GM19240 (cell line): Measurements from ENCODE around the gene SPATS2L.

ENCODE experiments used
- DNase-seq: peaks from one replicate; pipeline ENCODE4 v3.0.0; 2011; ENCODE audit warnings: low spot score; ENCODE audit not compliant: insufficient read length

SPATS2L gene

GRCh38 chr2:200348897-200349563 lies 42.5 kb downstream of the SPATS2L start:
- DNase-seq = no peak

- no peak for DNase-seq
Measured at GRCh38 chr2:200349868-200350267, 43.4 kb downstream of the SPATS2L start.

DNA sequence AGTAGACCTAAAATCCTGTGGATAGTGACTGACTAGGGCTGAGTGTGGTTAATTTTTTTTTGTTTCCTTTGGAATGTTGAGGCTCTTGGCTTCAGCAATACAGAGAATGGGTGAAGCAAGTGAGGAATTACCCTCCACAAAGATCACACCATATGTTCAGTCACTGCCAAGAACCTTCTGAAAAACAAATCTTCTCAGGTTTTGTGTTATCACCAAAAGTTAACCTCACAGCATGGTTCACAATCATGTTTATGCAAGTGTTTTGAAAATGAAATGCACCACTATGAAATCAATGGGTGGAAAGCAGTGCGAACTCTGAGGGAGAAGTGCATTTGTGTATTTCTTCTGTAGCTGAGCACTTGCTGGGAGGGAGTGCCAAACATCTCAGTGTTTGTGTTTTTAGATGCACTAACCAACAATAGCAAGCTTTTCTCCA lies 44.4 kb downstream of the SPATS2L start:
- DNase-seq = no peak

- no peak for DNase-seq
Measured at GRCh38 chr2:200351815-200352214, 45.3 kb downstream of the SPATS2L start.

- no peak for DNase-seq
Measured at GRCh38 chr2:200352636-200353035, 46.1 kb downstream of the SPATS2L start.

DNA sequence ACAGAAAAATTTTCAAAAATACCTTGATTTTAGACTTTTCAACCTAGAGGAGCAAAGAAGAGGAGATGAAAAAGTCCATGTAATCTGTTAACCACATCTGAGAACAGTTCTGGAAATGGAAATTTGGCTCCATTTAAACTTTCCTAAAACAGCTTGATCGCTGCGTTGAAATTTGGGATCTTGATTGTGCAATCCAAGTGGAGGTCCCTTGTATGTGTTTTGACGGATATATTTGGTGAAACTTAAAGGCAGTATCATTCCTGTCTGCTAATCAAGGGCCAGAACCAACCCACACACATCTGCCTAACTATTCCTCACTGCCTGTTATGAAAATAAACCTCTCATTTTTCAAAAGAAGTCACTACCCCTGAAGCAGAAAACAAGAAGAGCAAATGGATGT lies 46.6 kb downstream of the SPATS2L start:
- no peak for DNase-seq

- DNase-seq = no peak
Measured at GRCh38 chr2:200353874-200354273, 47.4 kb downstream of the SPATS2L start.

GRCh38 chr2:200354833-200355751 lies 48.6 kb downstream of the SPATS2L start:
- DNase-seq = no peak

DNA sequence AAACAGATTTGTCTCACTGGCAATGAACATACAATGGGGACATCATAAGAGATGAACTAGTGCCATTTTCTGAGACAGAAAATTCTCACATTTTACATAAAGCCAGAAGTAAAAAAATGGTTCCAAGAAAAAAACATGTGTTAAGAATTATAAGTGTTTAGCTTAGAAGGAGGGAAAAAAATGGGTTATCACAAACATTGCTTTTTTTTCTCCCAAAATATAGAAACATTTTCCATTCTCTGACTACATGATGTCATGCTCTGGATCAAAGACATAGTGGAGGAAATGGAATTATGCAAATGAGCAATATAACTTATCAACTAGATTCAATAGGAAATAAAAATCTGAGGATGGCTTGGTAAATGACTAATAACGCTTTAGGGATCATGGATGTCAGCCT lies 49.8 kb downstream of the SPATS2L start:
- DNase-seq = no peak

- no peak for DNase-seq
Measured at GRCh38 chr2:200356857-200357384, 50.4 kb downstream of the SPATS2L start.

DNA sequence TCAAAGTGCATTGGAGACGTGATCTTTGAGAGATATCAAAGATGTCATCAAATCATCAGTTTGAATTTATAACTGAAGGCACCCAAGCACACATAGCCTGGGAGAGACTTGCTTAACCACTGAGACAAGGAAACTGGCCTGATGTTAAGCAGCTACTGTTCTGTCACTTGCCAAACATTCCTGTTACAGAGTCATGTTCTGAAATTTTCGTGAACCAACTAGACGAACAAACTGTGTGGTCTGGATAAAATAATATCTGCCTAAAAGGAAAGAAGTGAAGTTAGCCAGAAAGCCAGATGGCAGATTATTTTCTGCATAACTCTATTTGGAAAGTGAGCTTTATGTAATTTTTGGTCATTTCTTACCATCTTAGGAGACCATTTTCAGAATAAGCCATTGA lies 51.4 kb downstream of the SPATS2L start:
- no peak for DNase-seq

DNA sequence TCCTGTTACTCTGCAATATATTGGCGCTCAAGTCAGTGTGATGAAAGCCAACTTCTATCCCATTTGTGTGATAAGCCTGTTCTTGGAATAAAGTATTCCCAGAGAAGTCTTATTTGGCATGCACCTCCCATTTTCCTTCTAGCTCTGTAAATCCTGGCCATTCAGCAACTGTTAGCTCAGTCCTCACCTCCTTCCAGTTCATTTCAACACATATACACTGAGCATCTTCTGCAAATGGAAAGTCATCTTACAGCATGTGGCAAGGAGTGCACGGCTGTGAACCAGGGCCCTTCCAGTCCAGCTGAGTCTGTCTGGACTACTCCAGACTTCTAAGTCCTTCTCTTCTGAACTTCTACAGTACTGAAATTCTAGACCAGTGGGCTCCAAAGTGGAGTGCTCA lies 53.1 kb downstream of the SPATS2L start:
- DNase-seq = no peak

DNA sequence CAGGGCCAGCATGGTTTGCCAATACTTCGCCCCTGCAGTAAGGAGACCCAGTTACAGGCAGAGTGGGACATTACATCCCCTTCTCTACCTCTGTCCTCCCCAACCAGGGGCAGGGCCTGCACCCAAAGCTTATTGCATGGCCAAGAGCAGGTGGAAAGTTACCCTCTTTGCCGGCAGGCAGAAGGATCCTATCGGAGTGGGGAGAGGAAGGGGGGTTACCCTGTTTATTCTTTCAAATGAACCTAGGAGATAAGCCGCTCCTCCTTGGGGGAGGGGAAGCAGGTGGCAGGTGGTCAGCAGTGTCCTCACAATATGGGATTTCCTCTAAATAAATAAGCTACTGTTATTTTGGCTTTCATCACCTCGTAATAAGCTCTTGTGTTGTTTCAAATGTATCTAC lies 53.9 kb downstream of the SPATS2L start:
- no peak for DNase-seq

GRCh38 chr2:200362202-200362917 lies 55.9 kb downstream of the SPATS2L start:
- DNase-seq = no peak

- DNase-seq = no peak
Measured at GRCh38 chr2:200363279-200363678, 56.8 kb downstream of the SPATS2L start.

DNA sequence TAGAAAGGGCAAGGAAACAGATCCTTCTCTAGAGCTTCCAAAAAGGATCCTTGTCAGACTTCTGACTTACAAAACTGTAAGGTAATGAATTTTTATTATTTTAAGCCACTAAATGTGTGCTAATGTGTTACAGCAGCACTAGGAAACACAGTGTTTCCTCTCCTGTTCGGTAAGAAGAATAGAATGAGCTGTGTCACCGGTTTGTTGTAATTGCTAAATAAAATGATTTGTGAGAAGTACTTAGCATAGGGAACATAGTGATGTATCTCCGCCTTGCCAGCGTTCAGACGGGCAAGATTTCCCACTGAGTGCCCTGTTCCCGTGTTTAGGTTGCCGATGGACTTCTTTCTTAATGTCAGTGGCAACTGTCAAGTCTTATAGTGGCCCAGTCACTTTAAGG lies 57.6 kb downstream of the SPATS2L start:
- DNase-seq = no peak

- no peak for DNase-seq
Measured at GRCh38 chr2:200364620-200365019, 58.1 kb downstream of the SPATS2L start.

GRCh38 chr2:200365209-200365608 lies 58.7 kb downstream of the SPATS2L start:
- no peak for DNase-seq

- DNase-seq = no peak
Measured at GRCh38 chr2:200367155-200367554, 60.7 kb downstream of the SPATS2L start.

DNA sequence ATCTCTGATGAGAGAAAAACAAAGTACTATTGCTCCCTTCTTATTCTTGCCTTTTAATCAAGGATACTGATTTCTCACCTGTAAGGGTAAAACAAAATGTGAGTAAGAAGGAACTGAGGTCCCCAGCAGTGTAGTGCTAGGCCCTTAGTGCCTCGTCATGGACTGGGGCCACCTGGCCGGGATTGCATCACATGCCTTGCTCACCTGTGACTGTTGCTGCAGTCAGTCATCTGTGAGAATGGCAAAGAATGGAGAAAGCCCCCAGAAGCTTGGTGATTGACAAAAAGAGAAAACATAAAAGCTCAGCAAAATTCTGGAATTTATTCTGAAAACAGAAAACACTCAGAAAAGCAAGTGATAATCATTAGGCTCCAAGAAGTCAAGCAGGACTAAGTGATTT lies 63.4 kb downstream of the SPATS2L start:
- no peak for DNase-seq

- no peak for DNase-seq
Measured at GRCh38 chr2:200373231-200373630, 66.7 kb downstream of the SPATS2L start.

- no peak for DNase-seq
Measured at GRCh38 chr2:200373973-200374416, 67.5 kb downstream of the SPATS2L start.
